Islet of Langerhans (tissue), 1 donor: Measurements from ENCODE around the gene ARL11.

Experiments used
- FAIRE-seq: peaks from one replicate; lab custom pipeline; 2011; peaks lifted over from hg19 to GRCh38; lab: Jason Lieb, UNC

Gene ARL11

DNA sequence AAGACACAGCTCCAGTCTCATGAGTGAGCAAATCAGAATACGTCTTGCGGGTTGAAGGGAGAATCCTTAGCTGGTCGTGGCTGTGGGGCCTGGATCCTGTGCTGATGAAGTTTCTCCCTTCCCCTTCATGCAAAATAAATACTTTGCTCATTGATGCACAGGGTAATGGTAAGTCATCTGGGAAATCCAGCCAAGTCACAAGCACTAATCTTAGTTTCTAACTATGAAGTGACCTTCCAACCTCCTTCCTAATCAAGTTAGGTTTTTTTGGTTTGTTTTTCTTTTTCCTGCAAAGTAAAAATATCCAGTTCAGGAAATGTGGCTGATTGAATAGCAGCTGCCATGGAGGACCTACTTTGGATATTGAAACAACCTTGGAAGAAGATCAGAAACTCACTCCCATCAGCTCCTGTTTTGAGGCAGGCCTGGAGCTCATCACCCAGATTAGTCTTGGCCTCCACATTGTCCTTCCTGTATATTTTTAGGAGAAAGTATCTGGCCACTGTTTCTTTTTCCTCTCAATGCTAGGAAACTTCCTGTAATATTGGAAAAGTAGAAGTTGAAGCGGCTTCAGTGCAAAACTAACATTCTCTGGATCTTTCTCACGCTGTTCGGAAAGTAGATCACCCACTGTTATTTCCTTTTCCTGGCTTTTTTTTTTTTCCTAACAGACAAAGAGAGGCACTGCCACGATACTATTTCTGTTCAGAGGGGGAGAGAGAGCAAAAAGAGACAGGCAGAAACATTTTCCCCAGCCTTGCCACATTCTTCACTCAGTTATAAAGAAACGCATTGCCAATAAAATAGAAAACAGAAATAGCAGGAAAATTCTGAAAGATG is 12.3 kb upstream of the ARL11 start:
- no peak for FAIRE-seq

DNA sequence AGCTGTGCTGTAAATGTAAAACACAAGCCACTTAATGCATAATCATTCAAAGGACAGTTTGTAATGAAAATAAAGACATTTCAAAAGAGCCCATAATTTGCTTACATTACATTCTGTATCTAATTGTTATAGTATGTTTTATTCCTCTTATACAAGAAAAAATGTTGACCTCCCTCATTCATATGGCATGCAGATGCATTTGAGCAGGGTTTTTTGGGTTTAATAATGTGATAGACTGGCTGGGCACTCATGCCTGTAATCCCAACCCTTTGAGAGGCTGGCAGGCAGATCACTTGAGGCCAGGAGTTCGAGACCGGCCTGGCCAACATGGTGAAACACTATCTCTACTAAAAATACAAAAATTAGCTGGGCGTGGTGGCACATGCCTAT is 11.6 kb upstream of the ARL11 start:
- no peak for FAIRE-seq

DNA sequence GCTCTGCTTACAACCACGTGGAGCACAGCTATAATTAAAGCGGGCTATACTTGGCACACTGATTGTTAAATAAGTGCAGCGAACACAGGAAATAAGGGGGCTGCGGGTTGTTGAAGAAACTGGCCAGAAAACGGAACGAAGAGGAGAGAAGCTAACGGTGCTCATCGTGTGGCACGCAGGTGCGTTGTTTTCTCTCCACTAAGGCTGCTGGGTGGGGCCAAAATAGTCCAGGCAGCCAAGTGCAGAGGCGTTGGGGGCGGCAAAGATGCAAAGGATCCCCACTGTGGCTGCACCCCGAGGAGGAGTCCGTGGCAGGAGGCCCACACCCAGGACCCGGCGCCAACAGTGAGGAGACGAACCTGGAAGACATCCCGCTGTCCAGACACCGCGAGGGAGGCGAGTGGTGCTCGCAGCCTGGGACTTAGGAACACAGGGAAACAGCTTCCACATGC is 8.1 kb upstream of the ARL11 start:
- no peak for FAIRE-seq

- no peak for FAIRE-seq
These were observed 5.9 kb upstream of the ARL11 start for GRCh38 chr13:49622174-49622946.

- FAIRE-seq, result no peak
These were observed 4.1 kb upstream of the ARL11 start for GRCh38 chr13:49624229-49624628.

DNA sequence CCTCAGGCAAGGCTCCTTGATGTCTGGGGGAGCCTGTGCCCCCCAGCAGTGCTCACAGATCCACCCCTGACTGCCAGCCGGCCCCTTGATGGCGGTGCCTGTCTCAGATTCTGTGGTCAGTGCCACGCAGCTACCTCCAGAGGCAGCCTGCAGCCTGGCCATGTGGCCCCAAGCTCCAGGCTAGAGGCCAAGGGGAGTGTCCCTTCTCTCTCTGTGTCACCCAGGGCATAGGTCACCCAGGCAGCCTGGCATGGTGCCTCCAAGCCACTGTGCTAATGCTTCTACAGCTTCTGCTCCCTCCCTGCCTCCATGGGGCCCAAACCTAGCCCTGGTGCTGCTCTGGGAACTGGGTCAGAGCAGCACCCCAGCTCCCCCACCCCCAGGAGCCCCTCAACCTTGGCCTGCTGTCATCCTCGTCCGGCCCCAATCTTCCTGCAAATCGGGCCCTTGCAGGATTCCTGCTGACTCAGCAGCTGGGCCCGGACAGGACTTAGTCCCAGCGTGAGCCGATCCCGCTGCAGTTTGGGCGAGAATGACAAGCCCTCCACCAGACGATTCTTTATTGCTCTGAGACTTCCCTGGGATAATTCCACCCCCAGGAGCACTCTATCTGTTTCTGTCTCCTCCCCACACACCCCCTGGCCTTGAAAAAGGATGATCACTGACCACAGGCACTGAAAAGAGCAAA is 2.8 kb upstream of the ARL11 start:
- no peak for FAIRE-seq

- FAIRE-seq, result no peak
These were observed 1.1 kb downstream of the ARL11 start for GRCh38 chr13:49629196-49629938.

DNA sequence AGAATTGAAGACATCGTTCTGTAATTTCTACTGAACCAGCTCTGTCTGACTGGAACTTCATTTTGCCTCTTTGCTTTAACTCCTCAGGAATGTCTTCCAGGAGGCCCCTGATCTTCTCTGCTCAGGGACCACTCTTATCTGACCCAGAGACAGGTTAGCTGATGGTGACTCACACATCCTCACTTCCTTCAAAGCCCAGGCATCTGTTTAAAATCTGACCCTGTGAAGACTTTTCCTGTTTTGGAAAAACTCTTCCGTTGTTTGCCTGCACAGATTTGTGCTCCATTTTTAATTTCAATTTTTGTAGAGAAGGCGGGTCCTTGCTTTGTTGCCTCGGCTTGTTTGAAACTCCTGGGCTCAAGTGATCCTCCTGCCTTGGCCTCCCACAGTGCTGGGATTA is 1.6 kb downstream of the ARL11 start:
- FAIRE-seq, result no peak

GRCh38 chr13:49630580-49630979 is 2.3 kb downstream of the ARL11 start:
- FAIRE-seq, result no peak

GRCh38 chr13:49632156-49632555 is 3.8 kb downstream of the ARL11 start:
- FAIRE-seq, result no peak

DNA sequence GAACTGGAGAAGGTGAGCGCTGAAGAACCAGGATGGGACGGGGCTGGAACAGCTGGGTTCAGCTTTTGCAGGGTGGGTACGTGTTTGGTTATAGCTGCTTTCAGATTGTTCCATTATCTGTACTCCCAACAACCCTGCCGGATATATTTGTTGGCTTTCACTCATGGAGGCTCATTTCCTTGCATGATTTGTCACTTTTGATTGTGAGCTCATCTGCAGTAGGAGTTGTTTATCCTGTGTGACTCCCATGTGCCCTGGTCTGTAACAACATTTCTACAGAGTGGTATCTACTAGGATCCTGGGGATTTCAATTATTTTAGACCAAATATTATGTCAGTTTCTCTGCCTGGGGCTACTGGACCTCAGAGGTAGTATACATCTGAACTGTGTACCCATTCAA is 5.4 kb downstream of the ARL11 start:
- no peak for FAIRE-seq

DNA sequence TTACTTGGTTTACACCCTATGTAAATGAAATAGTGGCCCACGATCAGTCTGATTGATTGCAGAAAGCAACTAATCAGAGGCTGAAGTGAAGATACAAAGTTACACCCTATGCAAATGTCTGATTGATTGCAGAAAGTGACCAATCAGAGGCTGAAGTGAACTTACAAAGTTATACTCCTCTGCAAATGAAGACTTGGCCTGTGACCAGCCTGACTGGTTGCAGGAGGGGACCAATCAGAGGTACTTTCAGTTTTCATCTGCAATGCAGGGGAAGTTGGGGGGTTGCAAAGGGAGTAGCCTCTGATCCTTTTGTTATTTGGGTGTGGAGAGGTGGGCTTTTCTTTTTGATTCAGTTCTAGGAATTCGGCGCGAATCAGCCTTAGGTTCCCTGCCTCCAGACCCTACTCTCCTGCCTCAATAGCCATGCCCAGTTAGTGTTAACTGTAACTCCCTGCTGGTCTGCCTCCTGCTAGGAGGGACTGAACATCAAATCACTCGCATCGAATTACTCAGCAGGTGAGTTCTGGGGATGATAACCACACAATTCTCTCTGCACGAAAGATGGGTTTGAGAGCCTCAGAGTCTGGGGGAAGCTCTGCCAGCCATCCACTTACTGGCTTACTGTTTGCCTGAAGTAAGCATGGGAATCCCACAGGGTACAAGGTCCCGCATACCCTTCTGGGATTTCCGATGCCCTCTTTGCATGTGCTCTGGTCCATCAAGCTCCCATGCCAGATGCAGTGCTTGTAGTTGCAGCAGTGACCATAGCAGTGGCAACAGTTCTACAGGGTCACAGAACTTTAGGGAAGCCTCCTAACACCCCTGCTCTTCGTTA is 7.5 kb downstream of the ARL11 start:
- no peak for FAIRE-seq

DNA sequence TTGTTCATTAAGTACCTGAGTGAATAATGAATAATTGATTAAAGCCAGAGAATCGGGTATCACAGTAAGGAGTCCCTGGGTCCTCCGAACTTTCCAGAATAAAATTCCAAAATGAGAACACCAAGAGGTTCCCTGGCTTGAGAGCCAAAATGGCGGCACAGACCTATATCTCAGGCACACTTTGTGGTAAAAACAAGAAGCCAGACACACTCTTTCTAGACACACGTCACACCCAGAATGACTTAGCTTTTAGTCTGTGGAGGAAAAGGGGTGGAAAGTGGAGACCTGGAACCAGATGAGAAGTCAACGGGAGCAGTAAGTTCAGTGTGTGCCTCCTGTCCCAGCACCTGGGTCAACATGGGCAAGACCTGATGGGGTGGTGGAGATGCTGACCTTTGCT is 8.4 kb downstream of the ARL11 start:
- no peak for FAIRE-seq

GRCh38 chr13:49638030-49638743 is 9.9 kb downstream of the ARL11 start:
- FAIRE-seq, result no peak

DNA sequence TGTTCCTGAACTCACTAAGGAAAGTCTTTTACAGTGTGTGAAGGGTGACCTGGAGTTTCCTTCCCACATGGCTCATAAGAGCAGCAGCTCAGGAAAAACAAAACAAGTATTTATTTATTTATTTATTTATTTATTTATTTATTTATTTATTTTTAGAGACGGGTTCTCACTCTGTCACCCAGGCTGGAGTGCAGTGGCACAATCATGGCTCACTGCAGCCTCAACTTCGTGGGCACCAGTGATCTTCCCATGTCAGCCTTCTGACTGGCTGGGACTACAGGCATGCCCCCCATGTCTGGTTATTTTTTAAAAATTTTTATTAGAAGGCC is 10.4 kb downstream of the ARL11 start:
- FAIRE-seq, result no peak

- FAIRE-seq, result no peak
These were observed 13.5 kb downstream of the ARL11 start for GRCh38 chr13:49641801-49642291.

DNA sequence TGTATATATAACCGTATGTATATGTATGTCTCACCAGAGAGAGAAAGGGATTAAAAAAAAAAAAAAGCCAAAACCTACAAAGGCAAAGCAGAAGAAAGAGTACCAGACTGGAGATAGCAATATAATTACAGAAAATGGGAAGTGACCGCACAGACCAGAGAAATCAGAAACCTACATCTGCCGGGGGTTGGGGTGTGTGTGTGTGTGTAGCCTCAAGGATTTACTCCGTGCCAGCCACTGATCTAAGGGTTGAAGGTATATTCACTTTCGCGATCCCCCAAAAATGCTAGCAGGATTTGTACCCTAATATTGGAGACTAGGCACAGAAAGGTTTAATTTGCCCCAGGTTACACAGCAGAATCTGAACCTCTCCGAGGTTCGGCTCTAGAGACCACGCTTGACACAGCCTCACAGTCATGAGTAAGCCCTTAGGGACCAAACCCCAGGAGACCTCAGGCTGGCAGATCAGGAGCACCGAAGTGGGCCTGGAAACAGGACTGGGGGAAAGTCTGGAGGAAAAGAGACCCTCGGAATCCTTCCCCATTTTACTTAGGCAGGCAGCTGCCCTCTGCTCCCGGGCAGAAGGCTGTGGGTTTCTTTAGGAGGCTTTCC is 14.8 kb downstream of the ARL11 start:
- no peak for FAIRE-seq

- FAIRE-seq, result no peak
These were observed 17.1 kb downstream of the ARL11 start for GRCh38 chr13:49645451-49645850.

- FAIRE-seq, result no peak
These were observed 18.4 kb downstream of the ARL11 start for GRCh38 chr13:49646688-49647087.

- no peak for FAIRE-seq
These were observed 21.1 kb downstream of the ARL11 start for GRCh38 chr13:49649244-49649962.
